SK-N-SH treated with all-trans-retinoic acid at 6 μM for 48 hours (cell line): ENCODE data around the gene PKNOX2.

ENCODE experiments used
- ARNTL ChIP-seq: fragments of 450-650 bp; formaldehyde crosslinking; IDR thresholded peaks from 2 replicates; pipeline ENCODE4 v1.5.0; 2020; ENCODE audit warnings: low read depth, mild to moderate bottlenecking, moderate library complexity, borderline replicate concordance
- CSRNP3 ChIP-seq: fragments of 250-450 bp; sonication (Bioruptor Pico); IDR thresholded peaks from 2 replicates; pipeline ENCODE4 v1.5.1; 2021; ENCODE audit warnings: mild to moderate bottlenecking, moderate library complexity
- ESRRG ChIP-seq: fragments of 250-450 bp; sonication (Bioruptor Pico); IDR thresholded peaks from 2 replicates; pipeline ENCODE4 v1.6.1; 2021; ENCODE audit warnings: mild to moderate bottlenecking
- RARB ChIP-seq: fragments of 250-450 bp; sonication (Bioruptor Pico); IDR thresholded peaks from 2 replicates; pipeline ENCODE4 v1.8.0; 2021; ENCODE audit warnings: mild to moderate bottlenecking, moderate library complexity
- ZC3H10 ChIP-seq: fragments of 250-450 bp; sonication (Bioruptor Pico); IDR thresholded peaks from 2 replicates; pipeline ENCODE4 v1.5.1; 2021; ENCODE audit warnings: mild to moderate bottlenecking, moderate library complexity
- ZFP3 ChIP-seq: fragments of 250-450 bp; sonication (Bioruptor Pico); IDR thresholded peaks from 2 replicates; pipeline ENCODE4 v1.5.0; 2020; ENCODE audit warnings: mild to moderate bottlenecking, moderate library complexity
- TF ChIP-seq, protein P1 (sequence below): fragments of 250-450 bp; sonication (Bioruptor Pico); IDR thresholded peaks from 2 replicates; pipeline ENCODE4 v1.8.0; 2021; ENCODE audit warnings: low read depth, mild to moderate bottlenecking, moderate library complexity, borderline replicate concordance
- TF ChIP-seq, protein P2 (sequence below): fragments of 250-450 bp; sonication (Bioruptor Pico); IDR thresholded peaks from 2 replicates; pipeline ENCODE4 v1.8.0; 2020; ENCODE audit warnings: mild to moderate bottlenecking, moderate library complexity, borderline replicate concordance

- TF ChIP-seq, protein P1, sequence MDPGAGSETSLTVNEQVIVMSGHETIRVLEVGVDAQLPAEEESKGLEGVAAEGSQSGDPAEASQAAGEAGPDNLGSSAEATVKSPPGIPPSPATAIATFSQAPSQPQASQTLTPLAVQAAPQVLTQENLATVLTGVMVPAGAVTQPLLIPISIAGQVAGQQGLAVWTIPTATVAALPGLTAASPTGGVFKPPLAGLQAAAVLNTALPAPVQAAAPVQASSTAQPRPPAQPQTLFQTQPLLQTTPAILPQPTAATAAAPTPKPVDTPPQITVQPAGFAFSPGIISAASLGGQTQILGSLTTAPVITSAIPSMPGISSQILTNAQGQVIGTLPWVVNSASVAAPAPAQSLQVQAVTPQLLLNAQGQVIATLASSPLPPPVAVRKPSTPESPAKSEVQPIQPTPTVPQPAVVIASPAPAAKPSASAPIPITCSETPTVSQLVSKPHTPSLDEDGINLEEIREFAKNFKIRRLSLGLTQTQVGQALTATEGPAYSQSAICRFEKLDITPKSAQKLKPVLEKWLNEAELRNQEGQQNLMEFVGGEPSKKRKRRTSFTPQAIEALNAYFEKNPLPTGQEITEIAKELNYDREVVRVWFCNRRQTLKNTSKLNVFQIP, result no peak
- TF ChIP-seq ZC3H10 (no peak), ARNTL (CRISPR knock-in tag) (no peak), CSRNP3 (CRISPR knock-in tag) (no peak), RARB (CRISPR knock-in tag) (no peak), ESRRG (CRISPR knock-in tag) (no peak), ZFP3 (no peak)
- TF ChIP-seq, protein P2, sequence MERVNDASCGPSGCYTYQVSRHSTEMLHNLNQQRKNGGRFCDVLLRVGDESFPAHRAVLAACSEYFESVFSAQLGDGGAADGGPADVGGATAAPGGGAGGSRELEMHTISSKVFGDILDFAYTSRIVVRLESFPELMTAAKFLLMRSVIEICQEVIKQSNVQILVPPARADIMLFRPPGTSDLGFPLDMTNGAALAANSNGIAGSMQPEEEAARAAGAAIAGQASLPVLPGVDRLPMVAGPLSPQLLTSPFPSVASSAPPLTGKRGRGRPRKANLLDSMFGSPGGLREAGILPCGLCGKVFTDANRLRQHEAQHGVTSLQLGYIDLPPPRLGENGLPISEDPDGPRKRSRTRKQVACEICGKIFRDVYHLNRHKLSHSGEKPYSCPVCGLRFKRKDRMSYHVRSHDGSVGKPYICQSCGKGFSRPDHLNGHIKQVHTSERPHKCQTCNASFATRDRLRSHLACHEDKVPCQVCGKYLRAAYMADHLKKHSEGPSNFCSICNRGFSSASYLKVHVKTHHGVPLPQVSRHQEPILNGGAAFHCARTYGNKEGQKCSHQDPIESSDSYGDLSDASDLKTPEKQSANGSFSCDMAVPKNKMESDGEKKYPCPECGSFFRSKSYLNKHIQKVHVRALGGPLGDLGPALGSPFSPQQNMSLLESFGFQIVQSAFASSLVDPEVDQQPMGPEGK (CRISPR knock-in tag), result no peak
These were observed 103.0 kb downstream of the PKNOX2 start for GRCh38 chr11:125267548-125267947.
